Smooth muscle cell (in vitro differentiated cells): ENCODE results near the gene LPAR3. TPM values are rescaled to one million over a fixed set of nuclear protein-coding genes. Genes with fewer than 3 reads are reported as not detected.

Experiments
- DNase-seq: peaks from one replicate; lab custom pipeline; 2025; ENCODE audit not compliant: unreplicated experiment; lab: John Stamatoyannopoulos, UW
- H2AFZ ChIP-seq: fragments of 200-600 bp; sonication (generic); 2 replicates; pipeline ENCODE4 v1.6.0; 2016; ENCODE audit warnings: antibody characterized with exemption, low read depth, mild to moderate bottlenecking
- H3F3A ChIP-seq: fragments of 200-600 bp; sonication (generic); 2 replicates; pipeline ENCODE4 v1.6.0; 2017; ENCODE audit warnings: antibody characterized with exemption, low read depth
- H3K27ac ChIP-seq: fragments of 200-600 bp; sonication (generic); 2 replicates; pipeline ENCODE4 v1.5.1; 2016; ENCODE audit warnings: low read depth, mild to moderate bottlenecking
- H3K27me3 ChIP-seq: fragments of 200-600 bp; sonication (generic); 2 replicates; pipeline ENCODE4 v1.6.1; 2016; ENCODE audit warnings: low read depth, mild to moderate bottlenecking
- H3K36me3 ChIP-seq: fragments of 200-600 bp; sonication (generic); 2 replicates; pipeline ENCODE4 v1.5.1; 2016; ENCODE audit warnings: low read depth
- H3K4me1 ChIP-seq: fragments of 200-600 bp; sonication (generic); 2 replicates; pipeline ENCODE4 v1.5.1; 2016; ENCODE audit warnings: low read depth
- H3K4me2 ChIP-seq: fragments of 200-600 bp; sonication (generic); 2 replicates; pipeline ENCODE4 v1.6.0; 2016; ENCODE audit warnings: mild to moderate bottlenecking
- H3K4me3 ChIP-seq: fragments of 200-600 bp; sonication (generic); 2 replicates; pipeline ENCODE4 v1.5.1; 2016; ENCODE audit warnings: mild to moderate bottlenecking
- H3K79me2 ChIP-seq: fragments of 200-600 bp; sonication (generic); 2 replicates; pipeline ENCODE4 v1.6.0; 2016; ENCODE audit warnings: low read depth, mild to moderate bottlenecking
- H3K9ac ChIP-seq: fragments of 200-600 bp; sonication (generic); 2 replicates; pipeline ENCODE4 v1.6.0; 2016; ENCODE audit warnings: low read depth
- H3K9me3 ChIP-seq: fragments of 200-600 bp; sonication (generic); replicated peaks from 2 replicates; pipeline ENCODE4 v1.5.1; 2016; ENCODE audit warnings: low read depth
- H4K20me1 ChIP-seq: fragments of 200-600 bp; sonication (generic); 2 replicates; pipeline ENCODE4 v1.6.0; 2016; ENCODE audit warnings: low read depth
- CTCF ChIP-seq: fragments of 200-600 bp; sonication (generic); IDR thresholded peaks from 2 replicates; pipeline ENCODE4 v1.5.1; 2017; ENCODE audit warnings: borderline replicate concordance, mild to moderate bottlenecking, antibody characterized with exemption; ENCODE audit not compliant: insufficient read depth, poor library complexity, severe bottlenecking
- WGBS: methylation state at CpG from one replicate; pipeline ENCODE4 v1.1.7; 2016; ENCODE audit warnings: low lambda C conversion rate; 5-methylcytosine and 5-hydroxymethylcytosine counted together
- polyA plus RNA-seq: library from polyadenylated mRNA; unstranded; fragments of >200 nt; fragmentation: Nextera tagmentation; extraction: Ambion mirVana; gene quantifications from 2 replicates; pipeline ENCODE4 v1.2.1, GENCODE V29; 2016
- total RNA-seq: library from RNA; depleted of rRNA; stranded (reverse); fragments of >200 nt; gene quantifications from 2 replicates; pipeline ENCODE4 v1.2.3, GENCODE V29; 2014

LPAR3 gene
- total and polyA plus RNA-seq, 2 experiments from 2014 or later, result 0.78 to 0.94 TPM

GRCh38 chr1:84772428-84772943, 120.5 kb downstream of the LPAR3 start:
- no peak overlapping the region for H3K27ac ChIP-seq
- H3K79me2 ChIP-seq, result no peaks in the 10 kb centered on the region
- TF ChIP-seq CTCF, result peak; percentile 91
- no peaks in the 10 kb centered on the region for H3K27me3 ChIP-seq
- H3K9me3 ChIP-seq, result no peaks in the 10 kb centered on the region
- DNase-seq, result peak; percentile 11
- no peaks in the 10 kb centered on the region for H3F3A ChIP-seq
- WGBS, result 12% methylated on average over 6 of the region's 6 CpGs
- H4K20me1 ChIP-seq, result no peaks in the 10 kb centered on the region
- H3K9ac ChIP-seq, result no peak overlapping the region
- H3K4me2 ChIP-seq, result no peak overlapping the region
- H3K4me3 ChIP-seq, result no peak overlapping the region
- no peaks in the 10 kb centered on the region for H3K4me1 ChIP-seq
- no peaks in the 10 kb centered on the region for H3K36me3 ChIP-seq
- no peak overlapping the region for H2AFZ ChIP-seq

GRCh38 chr1:84771895-84772294, 121.1 kb downstream of the LPAR3 start:
- TF ChIP-seq CTCF, result no peak
- H3K79me2 ChIP-seq, result no peaks in the 10 kb centered on the region
- WGBS, result 98% methylated on average over 2 of the region's 2 CpGs
- H3K9ac ChIP-seq, result no peak overlapping the region
- DNase-seq, result no peak
- H3K27ac ChIP-seq, result no peak overlapping the region
- H3F3A ChIP-seq, result no peaks in the 10 kb centered on the region
- no peaks in the 10 kb centered on the region for H3K4me1 ChIP-seq
- H2AFZ ChIP-seq, result no peak overlapping the region
- H3K4me2 ChIP-seq, result no peak overlapping the region
- H3K36me3 ChIP-seq, result no peaks in the 10 kb centered on the region
- no peaks in the 10 kb centered on the region for H3K9me3 ChIP-seq
- no peak overlapping the region for H3K4me3 ChIP-seq
- H4K20me1 ChIP-seq, result no peaks in the 10 kb centered on the region
- no peaks in the 10 kb centered on the region for H3K27me3 ChIP-seq

- Histone ChIP-seq H3K4me3 (no peak overlapping the region), H3F3A (no peaks in the 10 kb centered on the region), H4K20me1 (no peaks in the 10 kb centered on the region), H3K27ac (no peak overlapping the region), H3K9ac (no peak overlapping the region), H3K9me3 (no peaks in the 10 kb centered on the region), H3K4me2 (no peak overlapping the region), H3K79me2 (no peaks in the 10 kb centered on the region), H3K27me3 (no peaks in the 10 kb centered on the region), H3K36me3 (no peaks in the 10 kb centered on the region), H3K4me1 (no peaks in the 10 kb centered on the region), H2AFZ (no peak overlapping the region)
- TF ChIP-seq CTCF, result no peak
- DNase-seq, result no peak
- 94% methylated on average over 2 of the region's 2 CpGs for WGBS
These were observed 122.5 kb downstream of the LPAR3 start for GRCh38 chr1:84770481-84770880.

GRCh38 chr1:84769636-84770035, 123.4 kb downstream of the LPAR3 start:
- H3K9ac ChIP-seq, result no peak overlapping the region
- no peak overlapping the region for H2AFZ ChIP-seq
- DNase-seq, result no peak
- H3K9me3 ChIP-seq, result no peaks in the 10 kb centered on the region
- H3K4me1 ChIP-seq, result no peaks in the 10 kb centered on the region
- no peaks in the 10 kb centered on the region for H3K36me3 ChIP-seq
- no peak overlapping the region for H3K27ac ChIP-seq
- 50% methylated on average over 1 of the region's 1 CpG for WGBS
- no peaks in the 10 kb centered on the region for H3K27me3 ChIP-seq
- H3K79me2 ChIP-seq, result no peaks in the 10 kb centered on the region
- no peaks in the 10 kb centered on the region for H4K20me1 ChIP-seq
- H3F3A ChIP-seq, result no peaks in the 10 kb centered on the region
- H3K4me2 ChIP-seq, result no peak overlapping the region
- TF ChIP-seq CTCF, result no peak
- no peak overlapping the region for H3K4me3 ChIP-seq
